ENCODE data around the gene AXIN2.
"Not testable (repeated sequence)": the region's sequence is repeated elsewhere in the genome, so short reads cannot be mapped to it uniquely, and the experiment has no call there.

The AXIN2 gene

GRCh38 chr17:65515959-65516948 is 45.2 kb downstream of the AXIN2 start:
- no peak for DNase-seq

- no peak for DNase-seq
These were observed 45.9 kb downstream of the AXIN2 start for GRCh38 chr17:65515512-65515911.

- DNase-seq: no peak
These were observed 46.9 kb downstream of the AXIN2 start for GRCh38 chr17:65514541-65514940.

GRCh38 chr17:65514082-65514481 is 47.4 kb downstream of the AXIN2 start:
- no peak for DNase-seq

- DNase-seq: no peak
These were observed 50.1 kb downstream of the AXIN2 start for GRCh38 chr17:65511316-65511715.

GRCh38 chr17:65509032-65509431 is 52.4 kb downstream of the AXIN2 start:
- no peak for DNase-seq

- DNase-seq: not testable (repeated sequence)
These were observed 56.8 kb downstream of the AXIN2 start for GRCh38 chr17:65504673-65505072.

GRCh38 chr17:65504141-65504540 is 57.3 kb downstream of the AXIN2 start:
- no peak for DNase-seq

- DNase-seq: no peak
These were observed 57.9 kb downstream of the AXIN2 start for GRCh38 chr17:65503557-65503956.

GRCh38 chr17:65498816-65499215 is 62.6 kb downstream of the AXIN2 start:
- no peak for DNase-seq

GRCh38 chr17:65496801-65497200 is 64.6 kb downstream of the AXIN2 start:
- no peak for DNase-seq

GRCh38 chr17:65495122-65496055 is 66.1 kb downstream of the AXIN2 start:
- DNase-seq: no peak

- no peak for DNase-seq
These were observed 71.9 kb downstream of the AXIN2 start for GRCh38 chr17:65489413-65490155.

GRCh38 chr17:65488665-65489064 is 72.8 kb downstream of the AXIN2 start:
- no peak for DNase-seq

GRCh38 chr17:65487990-65488389 is 73.5 kb downstream of the AXIN2 start:
- DNase-seq: no peak

GRCh38 chr17:65487161-65487560 is 74.3 kb downstream of the AXIN2 start:
- no peak for DNase-seq

GRCh38 chr17:65485388-65486299 is 75.8 kb downstream of the AXIN2 start:
- DNase-seq: no peak

- DNase-seq: not testable (repeated sequence)
These were observed 77.0 kb downstream of the AXIN2 start for GRCh38 chr17:65484405-65484804.

GRCh38 chr17:65483438-65483837 is 78.0 kb downstream of the AXIN2 start:
- no peak for DNase-seq

GRCh38 chr17:65482201-65482600 is 79.2 kb downstream of the AXIN2 start:
- no peak for DNase-seq

GRCh38 chr17:65479282-65479681 is 82.2 kb downstream of the AXIN2 start:
- DNase-seq: no peak

All from cerebellar nuclear complex (tissue), 1 donor.